Parathyroid adenoma (tissue), 2 donors: ENCODE measurements around the gene PRR19.

Experiments
- H2AFZ ChIP-seq: fragments of 300-600 bp; sonication (generic); one replicate; pipeline ENCODE4 v1.7.0; 2017; ENCODE audit warnings: antibody characterized with exemption, mild to moderate bottlenecking
- H3K27ac ChIP-seq: fragments of 300-600 bp; sonication (generic); one replicate; pipeline ENCODE4 v1.7.0; 2017
- H3K27me3 ChIP-seq: fragments of 300-600 bp; sonication (generic); one replicate; pipeline ENCODE4 v1.7.0; 2017; ENCODE audit warnings: low read length; ENCODE audit not compliant: control insufficient read depth, insufficient read depth
- H3K36me3 ChIP-seq: fragments of 300-600 bp; sonication (generic); one replicate; pipeline ENCODE4 v1.7.0; 2017; ENCODE audit warnings: low read length; ENCODE audit not compliant: control insufficient read depth, insufficient read depth
- H3K4me1 ChIP-seq: fragments of 300-600 bp; sonication (generic); one replicate; pipeline ENCODE4 v1.7.0; 2017; ENCODE audit warnings: control low read depth
- H3K4me2 ChIP-seq: fragments of 300-600 bp; sonication (generic); one replicate; pipeline ENCODE4 v1.7.0; 2017; ENCODE audit warnings: low read length
- H3K4me3 ChIP-seq: fragments of 300-600 bp; sonication (generic); one replicate; pipeline ENCODE4 v1.7.0; 2017; ENCODE audit warnings: low read depth, low read length
- H3K79me2 ChIP-seq: fragments of 300-600 bp; sonication (generic); one replicate; pipeline ENCODE4 v1.7.0; 2017; ENCODE audit warnings: control low read depth
- H3K9ac ChIP-seq: fragments of 300-600 bp; sonication (generic); one replicate; pipeline ENCODE4 v1.7.0; 2017; ENCODE audit warnings: mild to moderate bottlenecking
- H3K9me3 ChIP-seq: fragments of 300-600 bp; sonication (generic); one replicate; pipeline ENCODE4 v1.7.0; 2017; ENCODE audit warnings: low read length; ENCODE audit not compliant: control insufficient read depth
- CTCF ChIP-seq: fragments of 300-600 bp; sonication (generic); IDR thresholded peaks from one replicate; pipeline ENCODE4 v1.7.0; 2017; ENCODE audit warnings: antibody characterized with exemption, mild to moderate bottlenecking
- donor health status: primary hyperparathyroidism.

Gene PRR19

GRCh38 chr19:42272989-42273406 is 28.9 kb upstream of the PRR19 start:
- peaks cover 62% of the 10 kb centered on the region for H3K79me2 ChIP-seq
- no peak overlapping the region for H3K9ac ChIP-seq
- peaks cover 19% of the 10 kb centered on the region for H3K4me1 ChIP-seq
- no peaks in the 10 kb centered on the region for H3K9me3 ChIP-seq
- no peak overlapping the region for H3K4me3 ChIP-seq
- no peak overlapping the region for H3K4me2 ChIP-seq
- no peak overlapping the region for H3K27ac ChIP-seq
- no peaks in the 10 kb centered on the region for H3K36me3 ChIP-seq
- no peak for TF ChIP-seq CTCF
- H3K27me3 ChIP-seq, result no peaks in the 10 kb centered on the region
- H2AFZ ChIP-seq, result no peak overlapping the region

- Histone ChIP-seq H3K9ac (no peak overlapping the region), H3K9me3 (no peaks in the 10 kb centered on the region), H3K27ac (no peak overlapping the region), H3K4me2 (no peak overlapping the region), H2AFZ (no peak overlapping the region), H3K4me3 (no peak overlapping the region), H3K36me3 (no peaks in the 10 kb centered on the region), H3K79me2 (peaks cover 62% of the 10 kb centered on the region), H3K4me1 (peaks cover 24% of the 10 kb centered on the region), H3K27me3 (no peaks in the 10 kb centered on the region)
- TF ChIP-seq CTCF, result no peak
Observed at GRCh38 chr19:42273407-42274064, 28.4 kb upstream of the PRR19 start.

- Histone ChIP-seq H3K9me3 (no peaks in the 10 kb centered on the region), H3K4me2 (no peak overlapping the region), H3K36me3 (no peaks in the 10 kb centered on the region), H3K79me2 (peaks cover 66% of the 10 kb centered on the region), H3K4me3 (no peak overlapping the region), H3K27ac (no peak overlapping the region), H3K27me3 (no peaks in the 10 kb centered on the region), H3K9ac (no peak overlapping the region), H2AFZ (no peak overlapping the region), H3K4me1 (peaks cover 31% of the 10 kb centered on the region)
- no peak for TF ChIP-seq CTCF
Observed at GRCh38 chr19:42274065-42274682, 27.8 kb upstream of the PRR19 start.

GRCh38 chr19:42275103-42275502 is 26.8 kb upstream of the PRR19 start:
- no peaks in the 10 kb centered on the region for H3K9me3 ChIP-seq
- no peak overlapping the region for H3K4me2 ChIP-seq
- peaks cover 60% of the 10 kb centered on the region for H3K79me2 ChIP-seq
- H3K27ac ChIP-seq, result no peak overlapping the region
- H2AFZ ChIP-seq, result no peak overlapping the region
- no peak overlapping the region for H3K4me3 ChIP-seq
- peaks cover 33% of the 10 kb centered on the region for H3K4me1 ChIP-seq
- TF ChIP-seq CTCF, result no peak
- H3K27me3 ChIP-seq, result no peaks in the 10 kb centered on the region
- no peak overlapping the region for H3K9ac ChIP-seq
- no peaks in the 10 kb centered on the region for H3K36me3 ChIP-seq

GRCh38 chr19:42275517-42275916 is 26.4 kb upstream of the PRR19 start:
- no peak overlapping the region for H2AFZ ChIP-seq
- H3K36me3 ChIP-seq, result no peaks in the 10 kb centered on the region
- no peaks in the 10 kb centered on the region for H3K27me3 ChIP-seq
- H3K79me2 ChIP-seq, result peaks cover 56% of the 10 kb centered on the region
- no peak for TF ChIP-seq CTCF
- H3K4me2 ChIP-seq, result no peak overlapping the region
- H3K4me1 ChIP-seq, result peaks cover 28% of the 10 kb centered on the region
- H3K9ac ChIP-seq, result no peak overlapping the region
- no peak overlapping the region for H3K4me3 ChIP-seq
- no peaks in the 10 kb centered on the region for H3K9me3 ChIP-seq
- no peak overlapping the region for H3K27ac ChIP-seq
